Stimulated activated CD8-positive, alpha-beta memory T cell treated with anti-CD3 and anti-CD28 coated beads, Interleukin-2, amount 100 ng/mL, for 1 hour (primary cell): ENCODE data around the gene IL33.

Experiments
- DNase-seq, 2 donors: peaks; one replicate each; pipeline ENCODE4 v3.0.0-alpha.2; 2020; ENCODE audit warnings: low read depth in 2 of 2

IL33 gene

DNA sequence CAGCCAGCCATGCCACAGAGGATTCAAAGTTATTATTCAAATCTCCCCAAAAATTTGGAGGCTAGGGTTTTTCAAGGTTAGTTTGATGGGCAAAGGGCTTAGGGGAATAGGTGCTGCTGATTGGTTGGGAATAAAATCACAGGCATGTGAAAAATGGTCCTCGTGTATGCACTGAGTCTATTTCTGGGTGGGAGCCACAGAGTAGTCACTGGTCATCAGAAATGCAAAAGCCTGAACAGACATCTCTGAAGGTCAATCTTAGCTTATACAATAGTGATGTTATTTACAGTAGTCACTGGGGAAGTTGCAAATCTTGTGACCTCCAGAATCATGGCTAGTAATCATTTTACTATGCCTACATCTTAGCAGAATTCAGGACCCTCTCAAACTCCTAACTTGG is 1.3 kb downstream of the IL33 start:
- DNase-seq = no peak

DNA sequence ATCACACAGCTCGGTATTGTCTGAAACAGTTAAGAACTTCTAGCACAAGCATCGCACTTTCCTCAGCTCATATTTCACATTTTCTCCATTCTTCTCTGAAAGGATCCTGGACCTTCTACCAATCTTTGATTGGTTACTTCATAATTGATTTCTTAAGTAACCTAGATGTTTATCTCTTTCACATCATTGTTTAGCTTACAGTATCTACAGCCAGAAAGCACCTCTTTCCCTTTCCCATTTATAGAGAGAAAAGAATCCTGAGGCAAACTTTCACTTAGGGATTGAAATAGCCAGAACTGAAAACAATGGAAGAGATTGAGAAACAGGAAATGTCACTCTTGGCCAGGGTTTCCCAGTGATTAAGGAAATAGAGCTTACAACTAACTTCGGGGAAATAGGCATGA is 2.5 kb downstream of the IL33 start:
- no peak for DNase-seq

DNA sequence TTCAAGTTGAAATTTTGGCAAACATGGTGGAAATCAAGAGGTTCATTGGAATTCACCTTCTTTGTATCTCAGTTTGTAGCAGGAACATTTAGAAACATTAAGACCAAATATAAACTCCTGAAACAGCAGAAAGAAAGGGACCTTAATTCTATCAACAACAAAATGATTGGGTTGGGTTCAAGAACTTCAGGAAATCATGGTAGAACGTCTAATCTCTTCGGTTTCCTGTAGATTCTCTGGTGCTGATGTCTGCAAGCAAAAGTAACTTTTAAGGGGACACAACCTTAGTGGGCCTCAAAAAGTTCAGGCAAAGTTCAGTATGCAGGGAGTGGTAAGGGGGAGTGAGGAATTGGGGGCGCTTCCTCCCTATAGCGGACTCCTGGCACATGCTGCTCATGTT is 3.4 kb downstream of the IL33 start:
- DNase-seq = no peak

DNA sequence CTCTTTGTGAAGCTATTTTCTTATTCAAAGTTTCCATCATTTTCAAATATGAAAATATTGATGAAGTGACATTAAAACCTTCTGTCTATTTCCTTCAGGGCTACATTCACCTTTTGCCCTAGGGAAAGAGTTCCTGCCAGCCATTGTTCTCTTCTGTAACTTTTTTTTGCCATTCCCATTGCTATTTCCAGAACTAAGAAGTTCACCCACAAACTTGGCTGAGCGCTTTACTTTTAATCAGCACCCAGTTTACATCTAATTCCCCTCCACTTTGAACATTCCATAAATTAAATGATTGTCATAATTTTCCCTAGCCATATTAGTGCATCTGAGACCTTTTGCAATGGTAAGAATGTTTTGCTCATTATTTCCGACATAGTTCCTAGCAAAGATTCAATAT is 4.4 kb downstream of the IL33 start:
- DNase-seq = no peak

DNA sequence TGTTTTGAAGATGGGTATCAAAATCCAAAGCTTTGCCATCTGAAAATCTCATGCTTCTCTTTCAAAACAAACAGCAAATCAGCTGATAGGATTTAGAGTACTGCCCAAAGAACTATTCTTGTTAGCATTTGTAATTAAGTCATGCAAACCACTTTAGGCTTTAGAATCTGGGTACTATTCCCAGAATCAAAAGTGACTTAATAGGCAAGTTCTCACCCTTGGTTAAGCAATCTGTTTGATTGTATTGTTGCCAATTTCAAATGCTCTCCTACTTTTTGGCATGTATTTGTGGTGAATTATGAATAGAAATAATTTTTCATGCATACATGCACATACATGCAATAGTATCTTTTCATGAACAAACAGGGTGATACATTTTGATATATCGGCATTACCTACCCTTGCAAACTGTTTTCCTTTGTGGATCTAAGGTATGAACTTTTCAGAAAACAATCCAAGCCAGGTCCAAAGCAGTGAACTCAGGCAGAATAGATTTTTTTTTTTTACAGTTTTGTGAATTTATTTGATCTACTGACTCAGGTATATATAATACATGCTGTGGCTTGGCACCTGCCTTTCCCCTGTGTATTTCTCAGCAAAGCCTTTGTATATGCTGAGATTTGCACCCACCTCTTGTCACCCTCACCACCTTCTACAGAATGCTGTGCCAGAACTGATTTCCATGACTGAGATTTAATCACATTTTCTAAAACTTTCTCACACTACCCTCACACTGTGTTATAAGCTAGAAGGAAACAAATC is 9.0 kb downstream of the IL33 start:
- DNase-seq = no peak

DNA sequence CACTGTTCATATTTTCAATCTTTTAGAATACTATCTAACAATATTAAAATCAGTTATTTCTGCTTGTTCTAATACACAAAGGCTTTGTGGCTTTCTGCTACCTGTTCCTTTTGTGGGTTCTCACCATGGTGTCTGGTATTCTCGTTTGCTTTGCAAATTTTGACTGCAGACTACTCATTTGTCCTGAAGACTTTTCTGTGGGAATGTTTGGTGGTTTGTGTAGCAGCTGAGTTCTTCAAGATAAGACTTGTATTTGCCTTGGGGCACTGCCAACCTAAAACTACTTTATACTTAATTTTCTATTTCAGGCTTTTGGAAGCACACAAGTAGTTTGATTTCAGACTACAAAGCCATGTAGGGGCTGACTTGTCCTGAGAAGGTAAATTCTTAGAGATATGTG is 11.1 kb downstream of the IL33 start:
- no peak for DNase-seq

DNA sequence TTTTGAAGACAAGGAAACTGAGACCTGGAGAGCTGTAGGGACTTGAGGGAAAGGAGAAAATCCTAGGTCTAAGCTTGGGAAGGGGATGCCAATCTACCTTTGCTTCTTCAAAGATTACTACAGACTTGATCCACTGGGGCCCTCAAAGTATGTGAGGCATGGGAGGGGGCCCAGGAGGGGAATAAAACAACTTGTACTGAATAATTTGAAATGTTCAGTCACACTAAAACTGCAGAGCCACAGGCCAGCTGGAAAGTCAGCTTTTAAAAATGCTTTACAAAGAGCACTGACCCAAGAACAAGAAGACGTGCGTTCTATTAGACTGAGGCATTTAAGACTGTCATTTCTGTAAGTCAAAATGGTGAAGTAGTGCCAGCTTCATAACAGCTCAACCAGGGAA is 13.6 kb downstream of the IL33 start:
- DNase-seq = no peak

DNA sequence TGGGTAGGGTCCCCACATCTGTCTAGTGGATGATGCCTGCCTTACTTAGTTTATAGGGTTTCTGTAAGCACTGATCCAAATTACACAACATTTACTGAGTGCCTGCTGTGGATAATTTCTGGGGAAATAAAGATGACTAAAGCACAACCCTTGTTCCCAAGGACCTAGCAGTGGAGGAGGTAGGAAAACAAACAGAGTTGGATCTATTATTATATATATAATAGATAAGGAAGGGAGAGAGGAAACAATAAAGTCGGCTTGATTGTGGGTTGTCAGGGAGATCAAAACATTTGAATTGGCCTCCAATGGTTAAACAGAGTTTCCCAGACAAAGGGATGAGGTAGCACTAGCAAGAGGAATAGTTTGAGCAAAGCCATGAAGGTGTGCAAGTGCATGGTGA is 14.0 kb downstream of the IL33 start:
- DNase-seq = no peak

DNA sequence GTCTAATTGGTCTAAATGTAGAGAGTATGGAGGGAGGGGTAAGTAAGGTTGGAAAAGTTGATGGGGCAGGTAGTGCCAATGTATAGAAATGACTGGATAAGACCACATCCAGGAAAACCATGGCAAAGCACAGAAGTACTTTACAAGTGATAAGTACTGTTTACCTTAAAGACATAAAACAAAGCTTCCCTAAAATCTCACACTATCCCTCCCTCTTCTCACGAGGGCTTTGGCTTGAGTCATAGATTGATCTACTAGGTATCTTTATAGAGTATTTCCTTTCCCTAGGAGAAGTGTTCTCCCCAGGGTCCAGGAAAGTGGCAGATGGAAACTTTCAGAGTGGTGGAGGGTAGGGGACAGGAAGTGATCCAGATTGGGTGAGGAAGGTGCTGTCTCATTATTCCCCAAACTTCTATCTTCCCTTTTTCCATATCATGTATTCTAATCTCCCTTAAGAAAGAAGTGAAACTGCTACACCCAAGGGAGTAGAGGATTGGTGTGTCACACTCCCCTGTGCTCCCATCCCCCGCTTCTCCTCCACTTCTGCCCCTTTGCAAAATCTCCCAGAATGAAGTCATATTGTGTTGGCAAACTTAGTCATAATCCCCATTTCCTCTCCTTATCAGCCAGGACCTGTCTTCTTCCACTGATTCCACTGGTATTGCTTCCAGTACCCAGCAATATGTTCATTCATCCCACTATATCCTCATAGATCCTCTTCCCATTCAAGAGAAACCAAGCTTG is 14.6 kb downstream of the IL33 start:
- no peak for DNase-seq

DNA sequence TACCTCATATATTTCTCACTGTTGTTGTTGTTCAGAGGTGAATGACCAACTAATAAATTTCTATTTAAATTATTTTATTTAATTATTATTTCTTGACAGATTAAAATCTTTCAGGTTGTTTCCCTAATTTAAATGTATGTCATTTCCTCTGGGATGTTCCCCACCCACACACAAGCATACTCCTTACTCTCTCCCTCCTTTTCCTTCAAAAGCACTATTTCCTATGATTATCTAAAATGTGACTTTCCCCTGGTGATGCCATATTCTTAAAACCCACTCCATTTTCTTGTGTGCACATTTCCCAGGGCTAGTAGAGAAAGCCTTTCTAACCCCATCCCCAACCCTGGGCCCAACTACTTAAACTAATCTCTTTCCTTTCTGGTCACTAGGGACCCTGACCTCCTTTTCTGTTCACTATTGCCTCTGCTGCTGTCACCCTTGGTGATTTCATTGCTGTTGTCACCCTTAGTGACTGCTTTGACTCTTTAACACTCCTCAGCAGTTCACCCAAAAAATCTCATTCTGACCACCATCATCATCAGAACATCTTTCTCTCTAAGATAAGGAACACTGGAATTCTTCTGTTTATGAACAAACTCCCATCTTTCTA is 16.8 kb downstream of the IL33 start:
- no peak for DNase-seq

DNA sequence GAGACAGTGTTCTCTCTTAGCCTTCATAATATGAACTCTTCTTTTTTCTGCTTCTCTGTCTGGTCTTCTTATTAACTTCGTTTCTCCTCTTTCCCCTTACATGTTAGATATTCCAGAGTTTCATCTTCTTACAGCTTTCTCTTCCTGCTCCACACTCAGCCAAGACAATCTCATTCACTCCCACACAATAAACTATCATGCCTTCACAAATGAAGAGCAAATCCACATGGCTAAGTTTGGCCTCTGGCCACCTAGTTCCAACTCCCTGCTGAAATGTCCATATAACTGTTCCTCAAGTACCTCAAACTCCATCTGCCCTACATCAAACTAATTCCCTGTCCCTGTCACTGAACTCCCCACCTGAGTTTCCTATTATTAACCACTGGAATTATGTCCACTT is 18.4 kb downstream of the IL33 start:
- no peak for DNase-seq

DNA sequence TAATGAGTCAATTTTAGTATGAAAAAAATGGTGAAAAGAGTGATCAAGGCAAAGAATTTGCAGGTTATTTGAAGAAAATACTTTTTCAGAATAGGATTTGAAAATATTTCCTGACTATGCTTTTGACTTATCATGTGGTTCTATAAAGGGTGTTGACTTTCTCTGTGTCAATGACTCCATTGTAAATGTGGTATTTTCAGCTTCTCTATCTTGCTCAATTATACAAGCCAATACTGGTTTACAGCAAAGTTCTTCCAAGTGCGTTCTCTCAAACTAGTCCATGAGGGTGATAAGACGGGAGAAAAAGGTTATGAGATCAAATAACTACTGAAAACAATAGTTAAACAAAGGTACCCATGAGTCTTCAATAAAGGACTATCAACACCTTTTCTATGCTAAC is 21.7 kb downstream of the IL33 start:
- no peak for DNase-seq

DNA sequence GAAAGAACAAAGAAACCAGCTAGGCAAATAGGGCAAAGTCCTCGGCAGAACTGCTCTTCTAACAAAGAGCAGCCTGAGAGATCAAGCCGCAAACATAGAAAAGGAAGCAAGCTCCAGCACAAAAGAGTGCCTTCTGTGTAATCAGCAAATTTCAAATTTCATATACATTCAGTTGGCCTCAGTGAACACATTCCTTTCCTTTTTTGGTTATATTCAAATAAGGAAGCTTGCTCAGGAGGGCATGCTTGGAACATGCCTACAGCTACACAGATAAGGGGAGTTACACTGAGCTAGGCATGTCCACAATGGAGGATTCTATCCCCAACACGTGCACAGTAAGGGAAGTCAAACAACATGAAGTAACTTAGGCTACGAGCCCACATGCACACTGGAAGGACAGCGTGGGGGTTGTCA is 23.4 kb downstream of the IL33 start:
- DNase-seq = no peak

DNA sequence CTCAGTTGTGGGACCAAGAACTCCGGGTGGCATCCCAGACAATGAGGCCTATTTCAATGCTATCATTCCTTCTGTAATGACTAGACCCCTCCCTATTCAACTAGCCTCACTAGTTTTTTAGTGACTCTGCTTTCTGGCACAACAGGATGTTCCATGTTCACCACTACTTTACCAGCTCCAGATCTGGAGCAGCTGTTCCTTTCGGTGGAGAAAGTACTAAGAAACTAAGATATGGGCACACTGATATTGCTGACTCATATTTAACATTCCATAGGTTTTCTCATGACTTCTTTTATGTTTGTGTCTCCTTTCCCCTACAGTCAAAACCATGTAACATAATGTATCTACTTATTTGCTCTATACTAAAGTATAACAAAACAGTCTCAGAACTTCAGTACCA is 24.1 kb downstream of the IL33 start:
- no peak for DNase-seq

DNA sequence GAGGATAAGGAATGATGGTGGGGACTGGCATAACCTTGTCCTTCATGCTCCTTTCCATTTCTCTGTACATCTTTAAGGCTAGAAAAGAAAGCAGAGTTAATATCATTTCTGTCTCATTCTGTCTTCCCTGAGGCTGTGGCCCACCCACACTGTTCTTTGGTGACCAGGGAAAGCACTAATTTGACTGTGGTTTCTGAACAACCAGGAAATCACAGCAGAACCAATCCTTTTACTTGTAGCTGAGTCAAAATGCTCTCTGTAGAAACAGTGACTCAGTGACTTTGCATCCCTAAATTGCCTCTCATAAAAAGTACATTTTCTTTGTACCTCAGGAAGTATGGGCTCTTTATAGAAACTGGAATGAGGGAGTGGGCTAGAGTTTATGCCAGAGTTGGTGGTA is 28.1 kb downstream of the IL33 start:
- DNase-seq = no peak

DNA sequence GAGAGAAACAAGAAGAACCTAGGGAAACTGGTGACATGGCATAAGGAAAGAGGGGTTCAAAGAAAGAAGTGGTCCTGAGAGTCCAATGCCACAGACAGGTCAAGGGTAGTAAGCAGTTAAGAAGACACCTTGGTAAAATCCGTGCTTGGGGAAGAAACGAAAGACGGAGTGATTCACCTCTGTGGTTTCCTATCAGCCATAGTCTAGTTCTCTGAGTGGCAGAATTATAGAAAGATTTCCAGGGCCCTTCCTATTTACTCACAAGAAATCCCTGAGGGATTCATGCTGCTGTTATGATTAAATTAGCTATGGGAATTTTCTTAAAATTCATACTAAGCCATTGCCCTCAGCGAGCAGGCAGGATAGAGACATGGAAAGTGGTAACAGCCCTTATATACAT is 31.7 kb downstream of the IL33 start:
- DNase-seq = no peak

DNA sequence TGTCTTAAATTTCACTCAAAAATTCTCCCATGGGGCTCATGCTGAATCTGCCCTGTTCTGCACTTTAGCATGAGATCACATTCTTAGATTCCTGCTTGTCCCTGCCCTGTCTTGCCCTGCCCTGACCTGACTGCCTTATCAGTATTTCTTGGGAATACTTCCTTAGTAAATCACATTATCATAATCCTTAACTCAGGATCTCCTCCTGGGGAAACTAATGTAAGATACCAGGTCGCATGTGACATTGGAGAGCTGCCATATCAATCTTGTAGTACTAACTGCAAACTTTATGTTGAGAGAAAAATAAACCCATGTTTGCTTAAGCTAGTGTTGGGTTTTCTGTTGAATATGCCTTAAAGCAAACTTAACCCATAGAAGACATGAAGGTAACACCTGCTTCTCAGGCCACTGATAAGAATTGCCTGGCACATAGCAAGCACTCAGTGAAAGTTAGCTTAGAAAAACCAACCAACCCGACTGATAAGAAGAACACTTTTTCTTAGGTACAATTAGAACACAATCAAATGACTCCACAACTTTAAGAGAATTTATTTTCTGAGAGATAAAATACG is 53.3 kb downstream of the IL33 start:
- DNase-seq = no peak

DNA sequence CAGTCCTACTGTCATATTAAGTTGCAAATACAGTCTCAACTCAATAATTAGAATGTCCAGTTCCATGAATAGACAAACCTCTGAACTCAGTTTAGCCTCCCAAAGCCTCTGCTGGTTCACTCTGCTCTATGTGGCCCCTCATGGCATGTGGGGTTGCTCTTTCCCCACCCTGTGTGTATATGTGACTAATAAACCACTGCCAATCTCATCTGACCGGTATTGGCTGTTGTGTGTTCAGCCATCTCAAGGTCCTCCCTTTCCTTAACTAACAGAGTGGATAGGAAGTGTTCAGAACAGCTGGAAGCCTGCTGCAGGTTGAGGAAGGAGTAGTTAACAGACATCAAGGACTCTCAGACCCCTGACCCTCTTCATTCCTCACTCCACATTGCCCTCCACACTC is 55.3 kb downstream of the IL33 start:
- no peak for DNase-seq

DNA sequence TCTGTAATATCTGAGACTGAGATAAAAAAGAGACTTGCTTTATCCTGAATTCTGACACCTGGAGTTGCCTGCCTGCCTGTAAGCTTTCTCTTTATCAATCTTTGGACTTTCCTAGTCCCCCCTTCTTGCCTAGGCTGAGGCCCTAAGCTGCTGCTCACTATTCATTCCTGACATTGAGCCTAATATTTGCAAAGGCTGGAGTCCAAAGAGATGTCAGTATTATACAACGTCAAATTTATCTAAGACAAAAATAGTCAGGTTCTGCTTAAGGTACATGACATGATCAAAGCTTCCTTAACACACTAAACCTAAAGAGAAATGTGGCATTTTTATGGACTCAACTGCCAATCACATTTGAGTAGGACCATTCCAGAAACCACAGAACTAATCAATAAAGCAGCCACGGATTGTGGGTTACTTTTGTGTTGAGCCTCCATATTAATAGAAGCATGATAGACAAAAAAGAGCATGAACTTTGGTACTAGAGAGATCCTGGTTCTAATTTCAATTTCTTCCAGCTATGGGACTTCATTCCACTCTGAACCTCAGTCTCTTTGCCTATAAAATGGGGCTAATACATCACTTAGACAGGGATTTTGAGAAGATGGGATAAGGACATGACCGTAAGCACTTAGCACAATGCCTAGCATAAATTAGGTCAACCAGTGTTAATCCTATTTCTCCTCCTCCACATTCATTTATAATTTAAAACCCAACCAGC is 56.1 kb downstream of the IL33 start:
- no peak for DNase-seq

DNA sequence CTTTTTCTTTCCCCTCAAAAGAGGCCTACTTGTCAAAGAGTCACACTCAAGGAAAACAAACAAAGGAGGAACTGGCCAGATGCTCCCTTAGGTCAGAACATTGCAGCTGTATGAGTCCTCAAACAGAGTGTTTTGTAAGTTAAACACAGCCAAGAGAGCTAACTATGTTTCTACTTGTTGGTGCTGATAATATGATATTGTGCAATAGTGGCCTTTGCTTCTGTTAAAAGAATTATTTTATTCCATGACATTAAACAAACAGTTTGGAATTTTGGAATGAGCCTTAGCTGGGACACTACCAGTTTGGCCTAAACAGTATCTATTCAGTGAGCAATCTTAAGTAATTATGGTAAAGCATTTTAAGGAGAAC is 56.6 kb downstream of the IL33 start:
- no peak for DNase-seq

DNA sequence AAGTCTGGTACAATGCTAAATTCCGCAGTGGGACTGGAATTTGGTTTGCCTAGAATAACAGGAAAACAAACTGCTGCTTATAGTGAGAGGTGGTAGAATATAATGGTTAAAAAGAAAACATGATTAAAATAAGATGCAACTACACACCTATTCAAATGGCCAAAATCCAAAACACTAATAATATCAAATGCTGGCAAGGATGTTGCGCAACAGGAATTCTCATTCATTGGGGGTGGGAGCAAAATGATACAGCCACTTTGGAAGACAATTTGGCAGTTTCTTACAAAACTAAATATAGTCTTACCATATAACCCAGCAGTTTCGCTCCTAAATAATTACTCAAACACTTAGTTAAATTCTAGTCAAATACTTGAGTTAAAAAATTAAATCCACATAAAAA is 61.8 kb downstream of the IL33 start:
- no peak for DNase-seq

DNA sequence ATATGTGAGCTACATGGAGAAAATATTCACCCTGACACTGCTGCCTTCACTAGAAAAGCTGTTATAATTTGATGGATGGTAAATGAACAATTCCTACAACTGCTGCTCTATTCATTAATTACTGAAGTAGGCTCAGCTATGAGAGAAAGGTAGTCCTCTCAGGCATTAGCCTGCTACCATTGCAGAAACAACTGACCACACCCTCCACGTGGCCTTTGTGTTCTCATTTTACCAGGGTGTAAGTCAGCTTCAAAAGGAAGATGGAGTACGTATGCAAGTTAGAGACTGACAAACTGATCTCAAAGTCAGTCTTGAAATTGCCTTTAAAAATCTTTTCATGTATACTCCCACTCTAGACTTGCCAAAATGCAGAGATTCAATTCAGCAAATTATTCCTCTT is 86.3 kb downstream of the IL33 start:
- no peak for DNase-seq
